Smooth muscle cell (in vitro differentiated cells): ENCODE measurements around the gene G3BP1. TPM values are rescaled to one million over a fixed set of nuclear protein-coding genes. Genes with fewer than 3 reads are reported as not detected.

Source experiments
- DNase-seq: peaks from one replicate; lab custom pipeline; 2025; ENCODE audit not compliant: unreplicated experiment; lab: John Stamatoyannopoulos, UW
- H2AFZ ChIP-seq: fragments of 200-600 bp; sonication (generic); 2 replicates; pipeline ENCODE4 v1.6.0; 2016; ENCODE audit warnings: antibody characterized with exemption, low read depth, mild to moderate bottlenecking
- H3F3A ChIP-seq: fragments of 200-600 bp; sonication (generic); 2 replicates; pipeline ENCODE4 v1.6.0; 2017; ENCODE audit warnings: antibody characterized with exemption, low read depth
- H3K27ac ChIP-seq: fragments of 200-600 bp; sonication (generic); 2 replicates; pipeline ENCODE4 v1.5.1; 2016; ENCODE audit warnings: low read depth, mild to moderate bottlenecking
- H3K27me3 ChIP-seq: fragments of 200-600 bp; sonication (generic); 2 replicates; pipeline ENCODE4 v1.6.1; 2016; ENCODE audit warnings: low read depth, mild to moderate bottlenecking
- H3K36me3 ChIP-seq: fragments of 200-600 bp; sonication (generic); 2 replicates; pipeline ENCODE4 v1.5.1; 2016; ENCODE audit warnings: low read depth
- H3K4me1 ChIP-seq: fragments of 200-600 bp; sonication (generic); 2 replicates; pipeline ENCODE4 v1.5.1; 2016; ENCODE audit warnings: low read depth
- H3K4me2 ChIP-seq: fragments of 200-600 bp; sonication (generic); 2 replicates; pipeline ENCODE4 v1.6.0; 2016; ENCODE audit warnings: mild to moderate bottlenecking
- H3K4me3 ChIP-seq: fragments of 200-600 bp; sonication (generic); 2 replicates; pipeline ENCODE4 v1.5.1; 2016; ENCODE audit warnings: mild to moderate bottlenecking
- H3K79me2 ChIP-seq: fragments of 200-600 bp; sonication (generic); 2 replicates; pipeline ENCODE4 v1.6.0; 2016; ENCODE audit warnings: low read depth, mild to moderate bottlenecking
- H3K9ac ChIP-seq: fragments of 200-600 bp; sonication (generic); 2 replicates; pipeline ENCODE4 v1.6.0; 2016; ENCODE audit warnings: low read depth
- H3K9me3 ChIP-seq: fragments of 200-600 bp; sonication (generic); replicated peaks from 2 replicates; pipeline ENCODE4 v1.5.1; 2016; ENCODE audit warnings: low read depth
- H4K20me1 ChIP-seq: fragments of 200-600 bp; sonication (generic); 2 replicates; pipeline ENCODE4 v1.6.0; 2016; ENCODE audit warnings: low read depth
- CTCF ChIP-seq: fragments of 200-600 bp; sonication (generic); IDR thresholded peaks from 2 replicates; pipeline ENCODE4 v1.5.1; 2017; ENCODE audit warnings: borderline replicate concordance, mild to moderate bottlenecking, antibody characterized with exemption; ENCODE audit not compliant: insufficient read depth, poor library complexity, severe bottlenecking
- WGBS: methylation state at CpG from one replicate; pipeline ENCODE4 v1.1.7; 2016; ENCODE audit warnings: low lambda C conversion rate; 5-methylcytosine and 5-hydroxymethylcytosine counted together
- polyA plus RNA-seq: library from polyadenylated mRNA; unstranded; fragments of >200 nt; fragmentation: Nextera tagmentation; extraction: Ambion mirVana; gene quantifications from 2 replicates; pipeline ENCODE4 v1.2.1, GENCODE V29; 2016
- total RNA-seq: library from RNA; depleted of rRNA; stranded (reverse); fragments of >200 nt; gene quantifications from 2 replicates; pipeline ENCODE4 v1.2.3, GENCODE V29; 2014

The G3BP1 gene
- total and polyA plus RNA-seq, 2 experiments from 2014 or later, result 69.5 to 96.8 TPM

GRCh38 chr5:151737431-151737830, 34.3 kb upstream of the G3BP1 start:
- no peak for DNase-seq
- H2AFZ ChIP-seq, result no peak overlapping the region

GRCh38 chr5:151738125-151738848, 33.5 kb upstream of the G3BP1 start:
- Histone ChIP-seq H3K36me3 (no peaks in the 10 kb centered on the region), H4K20me1 (no peaks in the 10 kb centered on the region), H3K27me3 (no peaks in the 10 kb centered on the region), H3K4me1 (peaks cover 18% of the 10 kb centered on the region), H3F3A (peaks cover 50% of the 10 kb centered on the region), H3K79me2 (no peaks in the 10 kb centered on the region), H3K9me3 (no peaks in the 10 kb centered on the region), H3K9ac (peak overlapping the region; percentile 37), H3K4me3 (no peak overlapping the region), H2AFZ (no peak overlapping the region), H3K4me2 (peak overlapping the region; percentile 82), H3K27ac (peak overlapping the region; percentile 97)
- no peak for TF ChIP-seq CTCF
- WGBS, result 33% methylated on average over 9 of the region's 9 CpGs
- no peak for DNase-seq

More at GRCh38 chr5:151737431-151737830, 34.3 kb upstream of the G3BP1 start:
- Histone ChIP-seq H3K79me2 (no peaks in the 10 kb centered on the region), H4K20me1 (no peaks in the 10 kb centered on the region), H3K9ac (no peak overlapping the region), H3F3A (peaks cover 48% of the 10 kb centered on the region), H3K27me3 (no peaks in the 10 kb centered on the region), H3K4me1 (peaks cover 18% of the 10 kb centered on the region), H3K4me2 (peak overlapping the region; percentile 82), H3K36me3 (no peaks in the 10 kb centered on the region), H3K4me3 (no peak overlapping the region), H3K27ac (peak overlapping the region; percentile 97), H3K9me3 (no peaks in the 10 kb centered on the region)
- TF ChIP-seq CTCF, result no peak
- 24% methylated on average over 3 of the region's 3 CpGs for WGBS

GRCh38 chr5:151739395-151739794, 32.4 kb upstream of the G3BP1 start:
- 66% methylated on average over 2 of the region's 2 CpGs for WGBS
- H3K4me1 ChIP-seq, result peaks cover 18% of the 10 kb centered on the region

More at GRCh38 chr5:151739395-151739794, 32.4 kb upstream of the G3BP1 start:
- no peaks in the 10 kb centered on the region for H4K20me1 ChIP-seq
- peak overlapping the region; percentile 97 for H3K27ac ChIP-seq
- H3K4me3 ChIP-seq, result no peak overlapping the region
- no peak overlapping the region for H2AFZ ChIP-seq
- peaks cover 43% of the 10 kb centered on the region for H3F3A ChIP-seq
- H3K27me3 ChIP-seq, result no peaks in the 10 kb centered on the region
- H3K9me3 ChIP-seq, result no peaks in the 10 kb centered on the region
- no peaks in the 10 kb centered on the region for H3K79me2 ChIP-seq
- peak overlapping the region; percentile 85 for H3K9ac ChIP-seq
- DNase-seq, result no peak
- H3K36me3 ChIP-seq, result no peaks in the 10 kb centered on the region
- H3K4me2 ChIP-seq, result peak overlapping the region; percentile 82
- peak; percentile 10 for TF ChIP-seq CTCF
